ENCODE results near the gene ABR.

The ABR gene

GRCh38 chr17:1179818-1180742 lies at the start of gene ABR:
TSS of gene ABR (minus strand) at chr17:1179981. CDS start at chr17:1179727, 254 bp downstream.
- Mint-ChIP-seq H3K27me3 (no peaks in the 10 kb centered on the region), H3K27ac (no peak within 1 kb of the TSS), H3K36me3 (no peaks in the 10 kb centered on the region), H3K4me1 (ENCODE audit: low read depth) (peaks cover 17% of the 10 kb centered on the region), H3K4me3 (peak within 1 kb of the TSS; percentile 75), H3K9me3 (ENCODE audit: low read depth) (no peaks in the 10 kb centered on the region)

GRCh38 chr17:1229349-1229899 lies 49.6 kb upstream of the ABR start:
- Mint-ChIP-seq H3K27me3 (peaks cover 25% of the 10 kb centered on the region), H3K27ac (no peak overlapping the region), H3K4me3 (no peak overlapping the region), H3K4me1 (ENCODE audit: low read depth) (peaks cover 10% of the 10 kb centered on the region), H3K36me3 (no peaks in the 10 kb centered on the region), H3K9me3 (ENCODE audit: low read depth) (no peaks in the 10 kb centered on the region)

- Mint-ChIP-seq H3K4me1 (ENCODE audit: low read depth) (peaks cover 10% of the 10 kb centered on the region), H3K9me3 (ENCODE audit: low read depth) (no peaks in the 10 kb centered on the region), H3K4me3 (no peak overlapping the region), H3K27ac (no peak overlapping the region), H3K36me3 (no peaks in the 10 kb centered on the region), H3K27me3 (peaks cover 20% of the 10 kb centered on the region)
Observed at GRCh38 chr17:1228781-1229348, 49.1 kb upstream of the ABR start.

- no peaks in the 10 kb centered on the region for H3K9me3 Mint-ChIP-seq (ENCODE audit: low read depth)
- peak overlapping the region; percentile 34 for H3K27ac Mint-ChIP-seq
- H3K36me3 Mint-ChIP-seq, result no peaks in the 10 kb centered on the region
- H3K4me3 Mint-ChIP-seq, result peak overlapping the region; percentile 88
- peaks cover 20% of the 10 kb centered on the region for H3K27me3 Mint-ChIP-seq
- peaks cover 10% of the 10 kb centered on the region for H3K4me1 Mint-ChIP-seq (ENCODE audit: low read depth)
Observed at GRCh38 chr17:1227917-1228780, 48.4 kb upstream of the ABR start.

- no peaks in the 10 kb centered on the region for H3K36me3 Mint-ChIP-seq
- no peak overlapping the region for H3K27ac Mint-ChIP-seq
- peak overlapping the region; percentile 88 for H3K4me3 Mint-ChIP-seq
- H3K27me3 Mint-ChIP-seq, result peaks cover 20% of the 10 kb centered on the region
- H3K9me3 Mint-ChIP-seq (ENCODE audit: low read depth), result no peaks in the 10 kb centered on the region
- H3K4me1 Mint-ChIP-seq (ENCODE audit: low read depth), result peaks cover 10% of the 10 kb centered on the region
Observed at GRCh38 chr17:1227365-1227764, 47.6 kb upstream of the ABR start.

GRCh38 chr17:1226308-1226707 lies 46.5 kb upstream of the ABR start:
- no peaks in the 10 kb centered on the region for H3K36me3 Mint-ChIP-seq
- H3K27me3 Mint-ChIP-seq, result peaks cover 12% of the 10 kb centered on the region
- H3K4me3 Mint-ChIP-seq, result no peak overlapping the region
- no peaks in the 10 kb centered on the region for H3K9me3 Mint-ChIP-seq (ENCODE audit: low read depth)
- H3K4me1 Mint-ChIP-seq (ENCODE audit: low read depth), result peaks cover 7% of the 10 kb centered on the region
- no peak overlapping the region for H3K27ac Mint-ChIP-seq

GRCh38 chr17:1224330-1224729 lies 44.5 kb upstream of the ABR start:
- Mint-ChIP-seq H3K4me3 (no peak overlapping the region), H3K36me3 (no peaks in the 10 kb centered on the region), H3K27me3 (peaks cover 8% of the 10 kb centered on the region), H3K4me1 (ENCODE audit: low read depth) (peaks cover 3% of the 10 kb centered on the region), H3K9me3 (ENCODE audit: low read depth) (no peaks in the 10 kb centered on the region), H3K27ac (no peak overlapping the region)

GRCh38 chr17:1223662-1224061 lies 43.9 kb upstream of the ABR start:
- H3K4me1 Mint-ChIP-seq (ENCODE audit: low read depth), result peaks cover 3% of the 10 kb centered on the region
- peaks cover 8% of the 10 kb centered on the region for H3K27me3 Mint-ChIP-seq
- no peak overlapping the region for H3K27ac Mint-ChIP-seq
- no peaks in the 10 kb centered on the region for H3K36me3 Mint-ChIP-seq
- no peaks in the 10 kb centered on the region for H3K9me3 Mint-ChIP-seq (ENCODE audit: low read depth)
- no peak overlapping the region for H3K4me3 Mint-ChIP-seq

- no peaks in the 10 kb centered on the region for H3K36me3 Mint-ChIP-seq
Observed at GRCh38 chr17:1222321-1222720, 42.5 kb upstream of the ABR start.

GRCh38 chr17:1221209-1221608 lies 41.4 kb upstream of the ABR start:
- no peaks in the 10 kb centered on the region for H3K36me3 Mint-ChIP-seq
- no peaks in the 10 kb centered on the region for H3K9me3 Mint-ChIP-seq (ENCODE audit: low read depth)
- peaks cover under 1% of the 10 kb centered on the region for H3K27me3 Mint-ChIP-seq
- no peak overlapping the region for H3K27ac Mint-ChIP-seq
- no peak overlapping the region for H3K4me3 Mint-ChIP-seq
- no peaks in the 10 kb centered on the region for H3K4me1 Mint-ChIP-seq (ENCODE audit: low read depth)

More at GRCh38 chr17:1222321-1222720, 42.5 kb upstream of the ABR start:
- Mint-ChIP-seq H3K4me3 (no peak overlapping the region), H3K9me3 (ENCODE audit: low read depth) (no peaks in the 10 kb centered on the region), H3K27me3 (peaks cover 1% of the 10 kb centered on the region), H3K4me1 (ENCODE audit: low read depth) (no peaks in the 10 kb centered on the region), H3K27ac (no peak overlapping the region)

- Mint-ChIP-seq H3K4me1 (ENCODE audit: low read depth) (no peaks in the 10 kb centered on the region), H3K4me3 (no peak overlapping the region), H3K27me3 (no peaks in the 10 kb centered on the region), H3K9me3 (ENCODE audit: low read depth) (no peaks in the 10 kb centered on the region), H3K27ac (no peak overlapping the region), H3K36me3 (no peaks in the 10 kb centered on the region)
Observed at GRCh38 chr17:1220346-1220745, 40.6 kb upstream of the ABR start.

- H3K9me3 Mint-ChIP-seq (ENCODE audit: low read depth), result no peaks in the 10 kb centered on the region
- no peak overlapping the region for H3K4me3 Mint-ChIP-seq
- H3K27ac Mint-ChIP-seq, result no peak overlapping the region
- no peaks in the 10 kb centered on the region for H3K36me3 Mint-ChIP-seq
- no peaks in the 10 kb centered on the region for H3K27me3 Mint-ChIP-seq
- H3K4me1 Mint-ChIP-seq (ENCODE audit: low read depth), result no peaks in the 10 kb centered on the region
Observed at GRCh38 chr17:1217089-1217385, 37.3 kb upstream of the ABR start.

GRCh38 chr17:1216217-1217088 lies 36.7 kb upstream of the ABR start:
- Mint-ChIP-seq H3K27ac (no peak overlapping the region), H3K36me3 (no peaks in the 10 kb centered on the region), H3K4me1 (ENCODE audit: low read depth) (no peaks in the 10 kb centered on the region), H3K4me3 (no peak overlapping the region), H3K9me3 (ENCODE audit: low read depth) (no peaks in the 10 kb centered on the region), H3K27me3 (no peaks in the 10 kb centered on the region)

- Mint-ChIP-seq H3K27ac (no peak overlapping the region), H3K9me3 (ENCODE audit: low read depth) (no peaks in the 10 kb centered on the region), H3K27me3 (no peaks in the 10 kb centered on the region), H3K4me1 (ENCODE audit: low read depth) (no peaks in the 10 kb centered on the region), H3K4me3 (no peak overlapping the region), H3K36me3 (no peaks in the 10 kb centered on the region)
Observed at GRCh38 chr17:1212946-1213345, 33.2 kb upstream of the ABR start.

All from activated naive CD8-positive, alpha-beta T cell (primary cell).